GM23338 (cell line): Measurements from ENCODE around the gene EPHA8. TPM values are rescaled to one million over a fixed set of nuclear protein-coding genes. Genes with fewer than 3 reads are reported as not detected.

Experiments
- ATAC-seq: fragments of 200-7000 bp; cut with Tn5 transposase; 3 replicates; pipeline ENCODE4 v1.9.1; 2020
- DNase-seq: peaks from one replicate; pipeline ENCODE4 v3.0.0-alpha.2; 2015; ENCODE audit warnings: low spot score
- H2AFZ ChIP-seq: fragments of 200-600 bp; sonication (generic); 2 replicates; pipeline ENCODE4 v1.8.0; 2016; ENCODE audit warnings: antibody characterized with exemption, mild to moderate bottlenecking, moderate library complexity
- H3F3A ChIP-seq: fragments of 200-600 bp; sonication (generic); replicated peaks from 2 replicates; pipeline ENCODE4 v1.8.0; 2017; ENCODE audit warnings: antibody characterized with exemption, mixed run types, low read depth
- H3K27ac ChIP-seq: fragments of 200-600 bp; sonication (generic); 2 replicates; pipeline ENCODE4 v1.6.1; 2016; ENCODE audit warnings: low read depth
- H3K27me3 ChIP-seq: fragments of 200-600 bp; sonication (generic); 2 replicates; pipeline ENCODE4 v1.8.0; 2016; ENCODE audit warnings: mild to moderate bottlenecking, mixed run types, moderate library complexity; ENCODE audit not compliant: insufficient read depth
- H3K36me3 ChIP-seq: fragments of 200-600 bp; sonication (generic); 2 replicates; pipeline ENCODE4 v1.8.0; 2016; ENCODE audit warnings: mild to moderate bottlenecking; ENCODE audit not compliant: insufficient read depth
- H3K4me1 ChIP-seq: fragments of 200-600 bp; sonication (generic); 2 replicates; pipeline ENCODE4 v1.8.0; 2016; ENCODE audit warnings: mild to moderate bottlenecking, moderate library complexity; ENCODE audit not compliant: insufficient read depth
- H3K4me2 ChIP-seq: fragments of 200-600 bp; sonication (generic); 2 replicates; pipeline ENCODE4 v1.7.1; 2017; ENCODE audit warnings: mixed run types
- H3K4me3 ChIP-seq: fragments of 200-600 bp; sonication (generic); 2 replicates; pipeline ENCODE4 v1.6.1; 2016; ENCODE audit warnings: mixed run types
- H3K79me2 ChIP-seq: fragments of 200-600 bp; sonication (generic); replicated peaks from 2 replicates; pipeline ENCODE4 v1.8.0; 2017; ENCODE audit warnings: mild to moderate bottlenecking; ENCODE audit not compliant: insufficient read depth
- H3K9me2 ChIP-seq: fragments of 200-600 bp; sonication (generic); 2 replicates; pipeline ENCODE4 v1.8.0; 2017; ENCODE audit not compliant: insufficient read depth
- H4K20me1 ChIP-seq: fragments of 200-600 bp; sonication (generic); replicated peaks from 2 replicates; pipeline ENCODE4 v1.8.0; 2017; ENCODE audit warnings: mild to moderate bottlenecking; ENCODE audit not compliant: insufficient read depth
- H3K27ac Mint-ChIP-seq: 2 replicates; pipeline ENCODE4 v1.8.0; 2020; ENCODE audit warnings: inconsistent platforms, mild to moderate bottlenecking, moderate library complexity, mixed read lengths
- H3K27me3 Mint-ChIP-seq: 3 replicates; pipeline ENCODE4 v1.8.0; 2022; ENCODE audit warnings: low read depth, mild to moderate bottlenecking, moderate library complexity, mixed read lengths, inconsistent platforms; ENCODE audit not compliant: insufficient read depth, poor library complexity
- H3K36me3 Mint-ChIP-seq: 3 replicates; pipeline ENCODE4 v1.8.0; 2021; ENCODE audit warnings: low read depth, mild to moderate bottlenecking, inconsistent platforms, moderate library complexity, mixed read lengths
- H3K4me1 Mint-ChIP-seq: 3 replicates; pipeline ENCODE4 v1.8.0; 2020; ENCODE audit warnings: mild to moderate bottlenecking, inconsistent platforms, mixed read lengths
- H3K4me3 Mint-ChIP-seq: 3 replicates; pipeline ENCODE4 v1.8.0; 2021; ENCODE audit warnings: moderate library complexity, mild to moderate bottlenecking, inconsistent platforms, mixed read lengths
- H3K9me3 Mint-ChIP-seq: 3 replicates; pipeline ENCODE4 v1.8.0; 2020; ENCODE audit warnings: moderate library complexity, mild to moderate bottlenecking, inconsistent platforms, mixed read lengths
- CREB1 ChIP-seq: fragments of 250-450 bp; sonication (Bioruptor Pico); IDR thresholded peaks from 2 replicates; pipeline ENCODE4 v1.5.0; 2020; ENCODE audit warnings: low read depth, mild to moderate bottlenecking, moderate library complexity
- CTCF ChIP-seq, 2 experiments: fragments of 200-600 bp in 1 of 2; sonication (generic) in 1 of 2; conservative IDR thresholded peaks; 2 replicates each; pipeline versions ENCODE4 v1.5.1 to v1.6.1; 2016 to 2017; ENCODE audit warnings: antibody characterized with exemption in 2 of 2, low read depth in 2 of 2, mild to moderate bottlenecking in 2 of 2, moderate library complexity in 1 of 2
- ETS1 ChIP-seq: IDR thresholded peaks from 2 replicates; pipeline ENCODE4 v1.6.1; 2016; ENCODE audit warnings: antibody characterized with exemption
- EZH2 ChIP-seq: fragments of 200-600 bp; sonication (generic); IDR thresholded peaks from one replicate; pipeline ENCODE4 v1.8.0; 2017; ENCODE audit warnings: antibody characterized with exemption, mild to moderate bottlenecking, low read depth; ENCODE audit not compliant: unreplicated experiment
- EZH2phosphoT487 ChIP-seq: fragments of 200-600 bp; sonication (generic); IDR thresholded peaks from one replicate; pipeline ENCODE4 v1.8.1; 2018; ENCODE audit warnings: antibody characterized with exemption; ENCODE audit not compliant: unreplicated experiment
- JUNB ChIP-seq: IDR thresholded peaks from one replicate; pipeline ENCODE4 v1.6.1; 2016; ENCODE audit warnings: antibody characterized with exemption; ENCODE audit not compliant: unreplicated experiment
- NANOG ChIP-seq: IDR thresholded peaks from 2 replicates; pipeline ENCODE4 v1.6.1; 2016; ENCODE audit warnings: antibody characterized with exemption, borderline replicate concordance
- POLR2AphosphoS5 ChIP-seq: IDR thresholded peaks from 2 replicates; pipeline ENCODE4 v1.6.1; 2016; ENCODE audit warnings: antibody characterized with exemption, low read depth
- REST ChIP-seq: IDR thresholded peaks from one replicate; pipeline ENCODE4 v1.6.1; 2018; ENCODE audit warnings: antibody characterized with exemption; ENCODE audit not compliant: unreplicated experiment
- STAT1 ChIP-seq: IDR thresholded peaks from one replicate; pipeline ENCODE4 v1.6.1; 2016; ENCODE audit warnings: antibody characterized with exemption; ENCODE audit not compliant: unreplicated experiment
- ZNF114 ChIP-seq: fragments of 250-450 bp; sonication (Bioruptor Pico); IDR thresholded peaks from 2 replicates; pipeline ENCODE4 v1.5.0; 2020; ENCODE audit warnings: mild to moderate bottlenecking, moderate library complexity
- ZNF331 ChIP-seq: fragments of 250-450 bp; sonication (Bioruptor Pico); IDR thresholded peaks from 2 replicates; pipeline ENCODE4 v1.5.0; 2020; ENCODE audit warnings: low read depth, mild to moderate bottlenecking, moderate library complexity
- polyA plus RNA-seq: library from polyadenylated mRNA; unstranded; fragments of >200 nt; fragmentation: Nextera tagmentation; extraction: Ambion mirVana; gene quantifications from 2 replicates; pipeline ENCODE4 v1.2.1, GENCODE V29; 2016
- total RNA-seq: library from RNA; depleted of rRNA; stranded (reverse); fragments of >200 nt; shearing (Covaris generic); gene quantifications from 2 replicates; pipeline ENCODE4 v1.2.3, GENCODE V29; 2014

EPHA8 gene
- total and polyA plus RNA-seq, 2 experiments from 2014 or later = 2.3 to 5.0 TPM

- peaks cover 13% of the 10 kb centered on the region for H3K27me3 Mint-ChIP-seq
- no peak for ATAC-seq
- no peak overlapping the region for H2AFZ ChIP-seq
These were observed 12.4 kb downstream of the EPHA8 start for GRCh38 chr1:22575532-22576149.

GRCh38 chr1:22576150-22576544 lies 12.9 kb downstream of the EPHA8 start:
- Histone ChIP-seq H3K4me1 (no peaks in the 10 kb centered on the region), H3K9me2 (0 out of 2 replicates have a peak, but pooled peaks cover 3% of the 10 kb centered on the region), H3K27me3 (no peaks in the 10 kb centered on the region), H3K79me2 (no peaks in the 10 kb centered on the region), H3F3A (peaks cover 20% of the 10 kb centered on the region), H3K36me3 (no peaks in the 10 kb centered on the region), H4K20me1 (no peaks in the 10 kb centered on the region; the same call in 1 of the 2 replicates), H2AFZ (no peak overlapping the region), H3K27ac (no peak overlapping the region), H3K4me3 (no peak overlapping the region), H3K4me2 (no peak overlapping the region)
- ATAC-seq (no peak), DNase-seq (no peak)
- Mint-ChIP-seq H3K9me3 (peaks cover 25% of the 10 kb centered on the region), H3K27me3 (peaks cover 13% of the 10 kb centered on the region), H3K4me3 (no peak overlapping the region), H3K36me3 (peaks cover 16% of the 10 kb centered on the region), H3K4me1 (peaks cover 3% of the 10 kb centered on the region), H3K27ac (no peak overlapping the region)
- no peak for TF ChIP-seq ZNF114

More at GRCh38 chr1:22575532-22576149, 12.4 kb downstream of the EPHA8 start:
- DNase-seq = no peak
- Mint-ChIP-seq H3K36me3 (peaks cover 16% of the 10 kb centered on the region), H3K4me1 (peaks cover 2% of the 10 kb centered on the region), H3K4me3 (no peak overlapping the region), H3K27ac (no peak overlapping the region), H3K9me3 (peaks cover 25% of the 10 kb centered on the region)
- Histone ChIP-seq H3K36me3 (no peaks in the 10 kb centered on the region), H3K79me2 (no peaks in the 10 kb centered on the region), H3K27ac (no peak overlapping the region), H3F3A (peaks cover 20% of the 10 kb centered on the region), H3K4me3 (no peak overlapping the region), H4K20me1 (no peaks in the 10 kb centered on the region; the same call in 1 of the 2 replicates), H3K4me1 (no peaks in the 10 kb centered on the region), H3K27me3 (no peaks in the 10 kb centered on the region), H3K4me2 (no peak overlapping the region), H3K9me2 (0 out of 2 replicates have a peak, but pooled peaks cover 3% of the 10 kb centered on the region)
- TF ChIP-seq REST = no peak
- no peak for TF ChIP-seq NANOG
- no peak for TF ChIP-seq STAT1
- TF ChIP-seq ZNF331 = no peak

GRCh38 chr1:22576617-22577016 lies 13.3 kb downstream of the EPHA8 start:
- no peaks in the 10 kb centered on the region for H3K79me2 ChIP-seq
- no peak for ATAC-seq
- H3K27ac ChIP-seq = no peak overlapping the region
- peaks cover 16% of the 10 kb centered on the region for H3K36me3 Mint-ChIP-seq
- H3K4me2 ChIP-seq = no peak overlapping the region
- peaks cover 7% of the 10 kb centered on the region for H3K4me1 Mint-ChIP-seq
- no peaks in the 10 kb centered on the region; the same call in 1 of the 2 replicates for H4K20me1 ChIP-seq
- H3K27ac Mint-ChIP-seq = no peak overlapping the region
- peaks cover 25% of the 10 kb centered on the region for H3K9me3 Mint-ChIP-seq
- no peaks in the 10 kb centered on the region for H3K4me1 ChIP-seq
- DNase-seq = no peak
- no peaks in the 10 kb centered on the region for H3K27me3 ChIP-seq
- peaks cover 13% of the 10 kb centered on the region for H3K27me3 Mint-ChIP-seq
- H3K4me3 ChIP-seq = no peak overlapping the region
- H3K36me3 ChIP-seq = no peaks in the 10 kb centered on the region
- H3K9me2 ChIP-seq = 0 out of 2 replicates have a peak, but pooled peaks cover 3% of the 10 kb centered on the region
- peaks cover 20% of the 10 kb centered on the region for H3F3A ChIP-seq
- no peak overlapping the region for H3K4me3 Mint-ChIP-seq
- no peak overlapping the region for H2AFZ ChIP-seq
- TF ChIP-seq STAT1 (no peak), ZNF114 (no peak), JUNB (no peak), ZNF331 (no peak), CTCF (conservative IDR thresholded peaks at IDR 0.05; ENCODE audit: low read depth in 2 of 2) (no peak), EZH2 (no peak), NANOG (no peak), POLR2AphosphoS5 (no peak), CREB1 (no peak), ETS1 (no peak), EZH2phosphoT487 (no peak)
